OCI-LY3 (cell line): Measurements from ENCODE around the gene DDX10.

Source experiments
- H2AFZ ChIP-seq: fragments of 200-600, 300-600 bp; shearing (Covaris generic); 2 replicates; pipeline ENCODE4 v1.6.0; 2014; ENCODE audit warnings: antibody characterized with exemption, low read depth, low read length
- H3K27ac ChIP-seq: fragments of 200-600, 300-600 bp; sonication (generic); 2 replicates; pipeline ENCODE4 v1.5.1; 2014; ENCODE audit warnings: mild to moderate bottlenecking, low read length, moderate library complexity, mixed read lengths
- H3K27me3 ChIP-seq: fragments of 200-600, 300-600 bp; sonication (generic); 2 replicates; pipeline ENCODE4 v1.6.1; 2014; ENCODE audit warnings: low read depth, low read length, mixed read lengths
- H3K36me3 ChIP-seq: fragments of 200-600, 300-600 bp; sonication (generic); replicated peaks from 2 replicates; pipeline ENCODE3; 2014; ENCODE audit warnings: low read depth, low read length, mixed read lengths
- H3K4me1 ChIP-seq: fragments of 300-600, 200-600 bp; sonication (generic); 2 replicates; pipeline ENCODE4 v1.6.1; 2014; ENCODE audit warnings: low read length, mixed read lengths
- H3K4me2 ChIP-seq: fragments of 200-600, 300-600 bp; sonication (generic); 2 replicates; pipeline ENCODE4 v1.6.1; 2014; ENCODE audit warnings: low read length, mixed read lengths
- H3K4me3 ChIP-seq: fragments of 300-600, 200-600 bp; sonication (generic); 2 replicates; pipeline ENCODE4 v1.5.1; 2014; ENCODE audit warnings: antibody characterized with exemption, mild to moderate bottlenecking, low read length, moderate library complexity
- H3K79me2 ChIP-seq: fragments of 300-600, 200-600 bp; shearing (Covaris generic); 2 replicates; pipeline ENCODE4 v1.6.1; 2014; ENCODE audit warnings: mild to moderate bottlenecking, low read length, mixed read lengths
- H3K9ac ChIP-seq: fragments of 300-600, 200-600 bp; shearing (Covaris generic); 2 replicates; pipeline ENCODE4 v1.6.0; 2014; ENCODE audit warnings: mild to moderate bottlenecking, low read length, moderate library complexity
- H3K9me3 ChIP-seq: fragments of 200-600, 300-600 bp; shearing (Covaris generic); 2 replicates; pipeline ENCODE4 v1.6.1; 2014; ENCODE audit warnings: low read length, mixed read lengths; ENCODE audit not compliant: insufficient read depth
- H4K20me1 ChIP-seq: fragments of 200-600, 300-600 bp; sonication (generic); 2 replicates; pipeline ENCODE4 v1.6.1; 2016; ENCODE audit warnings: low read length, mixed read lengths; ENCODE audit not compliant: insufficient read depth
- CTCF ChIP-seq: fragments of 200-600, 300-600 bp; sonication (generic); IDR thresholded peaks from 2 replicates; pipeline ENCODE4 v1.5.1; 2014; ENCODE audit warnings: antibody characterized with exemption, low read length, low read depth
- EZH2phosphoT487 ChIP-seq: fragments of 200-600 bp; shearing (Covaris generic); IDR thresholded peaks from 2 replicates; pipeline ENCODE4 v1.6.1; 2018; ENCODE audit warnings: antibody characterized with exemption, mixed run types, low read depth

Gene DDX10

GRCh38 chr11:108897071-108897481 is 232.2 kb downstream of the DDX10 start:
- Histone ChIP-seq H3K79me2 (no peaks in the 10 kb centered on the region; the same call in 1 of the 2 replicates), H3K9me3 (no peaks in the 10 kb centered on the region), H3K4me2 (no peak overlapping the region), H3K27ac (no peak overlapping the region), H3K36me3 (peaks cover 11% of the 10 kb centered on the region), H3K9ac (no peak overlapping the region), H3K27me3 (no peaks in the 10 kb centered on the region), H4K20me1 (no peaks in the 10 kb centered on the region), H3K4me3 (no peak overlapping the region), H3K4me1 (peaks cover 10% of the 10 kb centered on the region), H2AFZ (no peak overlapping the region)
- TF ChIP-seq EZH2phosphoT487 = no peak
- no peak for TF ChIP-seq CTCF

- Histone ChIP-seq H3K9me3 (no peaks in the 10 kb centered on the region), H2AFZ (no peak overlapping the region), H3K36me3 (peaks cover 11% of the 10 kb centered on the region), H3K79me2 (no peaks in the 10 kb centered on the region; the same call in 1 of the 2 replicates), H3K9ac (no peak overlapping the region), H3K27ac (no peak overlapping the region), H4K20me1 (no peaks in the 10 kb centered on the region), H3K4me1 (peaks cover 10% of the 10 kb centered on the region), H3K27me3 (no peaks in the 10 kb centered on the region), H3K4me2 (no peak overlapping the region), H3K4me3 (no peak overlapping the region)
- no peak for TF ChIP-seq CTCF
- no peak for TF ChIP-seq EZH2phosphoT487
These were observed 233.0 kb downstream of the DDX10 start for GRCh38 chr11:108897916-108898315.

GRCh38 chr11:108901359-108901758 is 236.5 kb downstream of the DDX10 start:
- Histone ChIP-seq H3K9ac (no peak overlapping the region), H3K27ac (no peak overlapping the region), H3K4me2 (no peak overlapping the region), H3K4me1 (peaks cover 1% of the 10 kb centered on the region), H4K20me1 (no peaks in the 10 kb centered on the region), H3K9me3 (no peaks in the 10 kb centered on the region), H3K79me2 (no peaks in the 10 kb centered on the region; the same call in 1 of the 2 replicates), H3K27me3 (no peaks in the 10 kb centered on the region), H2AFZ (no peak overlapping the region), H3K4me3 (no peak overlapping the region), H3K36me3 (peaks cover 11% of the 10 kb centered on the region)
- TF ChIP-seq EZH2phosphoT487 (no peak), CTCF (no peak)

- Histone ChIP-seq H2AFZ (no peak overlapping the region), H3K36me3 (peaks cover 9% of the 10 kb centered on the region), H3K27me3 (no peaks in the 10 kb centered on the region), H4K20me1 (no peaks in the 10 kb centered on the region), H3K27ac (no peak overlapping the region), H3K9ac (no peak overlapping the region), H3K4me3 (no peak overlapping the region), H3K79me2 (no peaks in the 10 kb centered on the region), H3K9me3 (no peaks in the 10 kb centered on the region), H3K4me2 (no peak overlapping the region), H3K4me1 (no peaks in the 10 kb centered on the region)
- TF ChIP-seq CTCF (no peak), EZH2phosphoT487 (no peak)
These were observed 237.2 kb downstream of the DDX10 start for GRCh38 chr11:108902027-108902469.
